ENCODE measurements around the gene DNHD1.

DNA sequence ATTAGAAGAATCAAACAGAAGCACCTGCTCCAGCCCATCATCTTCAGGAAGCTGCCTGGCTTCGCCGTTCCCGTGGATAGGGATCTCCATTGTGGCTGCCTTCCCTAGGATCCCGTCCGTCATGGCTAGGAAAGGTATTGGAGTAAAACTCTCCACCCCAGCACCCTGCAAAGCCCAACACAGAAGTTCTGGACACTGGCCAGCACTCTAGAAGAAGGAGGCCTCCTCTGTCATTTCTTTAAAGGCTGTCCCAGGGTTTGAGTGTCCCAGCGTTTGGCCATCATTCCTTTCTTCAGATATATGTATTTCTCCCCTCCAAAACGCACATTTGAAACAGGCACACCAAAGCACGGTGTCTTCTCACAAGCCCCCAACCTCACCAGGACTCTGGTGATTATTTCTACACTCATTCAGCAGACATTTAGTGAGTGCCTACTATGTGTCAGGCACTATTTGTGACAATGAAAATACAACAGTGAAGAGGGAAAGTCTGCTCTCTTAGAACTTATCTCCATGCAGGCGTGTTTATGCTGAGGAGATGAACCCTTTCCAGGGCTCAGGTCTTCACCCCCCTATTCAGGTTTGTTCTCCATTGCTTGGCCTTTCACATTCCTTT is 16.7 kb upstream of the DNHD1 start:
- TF ChIP-seq, protein P1, sequence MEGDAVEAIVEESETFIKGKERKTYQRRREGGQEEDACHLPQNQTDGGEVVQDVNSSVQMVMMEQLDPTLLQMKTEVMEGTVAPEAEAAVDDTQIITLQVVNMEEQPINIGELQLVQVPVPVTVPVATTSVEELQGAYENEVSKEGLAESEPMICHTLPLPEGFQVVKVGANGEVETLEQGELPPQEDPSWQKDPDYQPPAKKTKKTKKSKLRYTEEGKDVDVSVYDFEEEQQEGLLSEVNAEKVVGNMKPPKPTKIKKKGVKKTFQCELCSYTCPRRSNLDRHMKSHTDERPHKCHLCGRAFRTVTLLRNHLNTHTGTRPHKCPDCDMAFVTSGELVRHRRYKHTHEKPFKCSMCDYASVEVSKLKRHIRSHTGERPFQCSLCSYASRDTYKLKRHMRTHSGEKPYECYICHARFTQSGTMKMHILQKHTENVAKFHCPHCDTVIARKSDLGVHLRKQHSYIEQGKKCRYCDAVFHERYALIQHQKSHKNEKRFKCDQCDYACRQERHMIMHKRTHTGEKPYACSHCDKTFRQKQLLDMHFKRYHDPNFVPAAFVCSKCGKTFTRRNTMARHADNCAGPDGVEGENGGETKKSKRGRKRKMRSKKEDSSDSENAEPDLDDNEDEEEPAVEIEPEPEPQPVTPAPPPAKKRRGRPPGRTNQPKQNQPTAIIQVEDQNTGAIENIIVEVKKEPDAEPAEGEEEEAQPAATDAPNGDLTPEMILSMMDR (IDR thresholded peaks at IDR 0.05; ENCODE audit: low read length), result no peak
- TF ChIP-seq EZH2phosphoT487 (IDR thresholded peaks at IDR 0.05; ENCODE audit: low read length), result no peak
- TF ChIP-seq EZH2 (optimal IDR thresholded peaks at IDR 0.05; ENCODE audit: low read depth, low read length), result no peak

Measured in MM.1S (cell line).